Esophagus muscularis mucosa (tissue), 3 donors: ENCODE data around the gene CFLAR.

Experiments
- POLR2A ChIP-seq: fragments of 450-650 bp; IDR thresholded peaks from one replicate; pipeline ENCODE4 v1.6.1; 2017; ENCODE audit warnings: antibody characterized with exemption, moderate library complexity, mild to moderate bottlenecking, low read depth
- POLR2AphosphoS5 ChIP-seq, 2 donors: sonication (generic); formaldehyde crosslinking; IDR thresholded peaks; one replicate each; pipeline ENCODE4 v1.6.1; 2017; ENCODE audit warnings: antibody characterized with exemption in 2 of 2
- TF ChIP-seq, protein P1 (sequence below), 3 experiments: fragments of 200-600 bp in 2 of 3; fragments of 450-650 bp in 1 of 3; sonication (generic) in 2 of 3; IDR thresholded peaks; one replicate each; pipeline ENCODE4 v1.5.1; 2017 to 2019; ENCODE audit warnings: antibody characterized with exemption in 3 of 3, mild to moderate bottlenecking in 2 of 3, moderate library complexity in 1 of 3

DNA sequence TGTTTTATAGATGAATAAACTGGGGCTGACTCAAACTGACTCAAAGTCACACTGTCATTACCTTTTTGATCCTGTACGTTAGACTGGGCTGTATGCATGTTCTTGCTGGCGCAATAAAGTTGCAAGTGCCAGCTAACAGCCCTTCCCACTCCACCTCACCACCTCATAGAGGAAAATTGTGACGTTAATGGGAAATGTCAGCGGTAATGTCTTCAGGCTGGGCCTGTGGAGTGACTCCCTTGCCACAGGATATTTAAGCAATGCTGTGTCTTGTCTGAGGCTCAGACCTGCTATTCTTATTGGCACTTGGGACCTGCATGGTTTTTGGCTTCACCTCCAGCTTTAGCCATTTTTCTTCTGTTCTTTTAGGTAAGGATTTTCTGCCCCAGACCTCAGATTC lies 41.7 kb downstream of the CFLAR start:
- TF ChIP-seq, protein P1, sequence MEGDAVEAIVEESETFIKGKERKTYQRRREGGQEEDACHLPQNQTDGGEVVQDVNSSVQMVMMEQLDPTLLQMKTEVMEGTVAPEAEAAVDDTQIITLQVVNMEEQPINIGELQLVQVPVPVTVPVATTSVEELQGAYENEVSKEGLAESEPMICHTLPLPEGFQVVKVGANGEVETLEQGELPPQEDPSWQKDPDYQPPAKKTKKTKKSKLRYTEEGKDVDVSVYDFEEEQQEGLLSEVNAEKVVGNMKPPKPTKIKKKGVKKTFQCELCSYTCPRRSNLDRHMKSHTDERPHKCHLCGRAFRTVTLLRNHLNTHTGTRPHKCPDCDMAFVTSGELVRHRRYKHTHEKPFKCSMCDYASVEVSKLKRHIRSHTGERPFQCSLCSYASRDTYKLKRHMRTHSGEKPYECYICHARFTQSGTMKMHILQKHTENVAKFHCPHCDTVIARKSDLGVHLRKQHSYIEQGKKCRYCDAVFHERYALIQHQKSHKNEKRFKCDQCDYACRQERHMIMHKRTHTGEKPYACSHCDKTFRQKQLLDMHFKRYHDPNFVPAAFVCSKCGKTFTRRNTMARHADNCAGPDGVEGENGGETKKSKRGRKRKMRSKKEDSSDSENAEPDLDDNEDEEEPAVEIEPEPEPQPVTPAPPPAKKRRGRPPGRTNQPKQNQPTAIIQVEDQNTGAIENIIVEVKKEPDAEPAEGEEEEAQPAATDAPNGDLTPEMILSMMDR (IDR thresholded peaks at IDR 0.05) = no peak
- TF ChIP-seq POLR2A = no peak
- no peak for TF ChIP-seq POLR2AphosphoS5 (IDR thresholded peaks at IDR 0.05)
